GM15510 (cell line): ENCODE data around the gene MBLAC2.

ENCODE experiments used
- POLR2A ChIP-seq: IDR thresholded peaks from 3 replicates; pipeline ENCODE4 v1.6.1; 2011; ENCODE audit warnings: borderline replicate concordance; ENCODE audit not compliant: insufficient read length; ENCODE audit errors: extremely low read depth

The MBLAC2 gene

GRCh38 chr5:90477621-90478215 is 3.1 kb upstream of the MBLAC2 start:
- TF ChIP-seq POLR2A: no peak

- TF ChIP-seq POLR2A: no peak
These were observed 2.5 kb upstream of the MBLAC2 start for GRCh38 chr5:90477073-90477472.

GRCh38 chr5:90476391-90476790 is 1.8 kb upstream of the MBLAC2 start:
- TF ChIP-seq POLR2A: no peak

- no peak for TF ChIP-seq POLR2A
These were observed 937 bp upstream of the MBLAC2 start for GRCh38 chr5:90475436-90475980.

GRCh38 chr5:90473396-90474234 is 956 bp downstream of the MBLAC2 start:
- no peak for TF ChIP-seq POLR2A

- no peak for TF ChIP-seq POLR2A
These were observed 1.7 kb downstream of the MBLAC2 start for GRCh38 chr5:90472783-90473395.

- no peak for TF ChIP-seq POLR2A
These were observed 13.3 kb downstream of the MBLAC2 start for GRCh38 chr5:90461288-90461687.

- no peak for TF ChIP-seq POLR2A
These were observed 27.6 kb downstream of the MBLAC2 start for GRCh38 chr5:90446961-90447360.

GRCh38 chr5:90440644-90441043 is 33.9 kb downstream of the MBLAC2 start:
- no peak for TF ChIP-seq POLR2A

- TF ChIP-seq POLR2A: no peak
These were observed 36.5 kb downstream of the MBLAC2 start for GRCh38 chr5:90438100-90438499.

- TF ChIP-seq POLR2A: no peak
These were observed 36.9 kb downstream of the MBLAC2 start for GRCh38 chr5:90437663-90438062.

- no peak for TF ChIP-seq POLR2A
These were observed 40.4 kb downstream of the MBLAC2 start for GRCh38 chr5:90434116-90434714.

- no peak for TF ChIP-seq POLR2A
These were observed 50.3 kb downstream of the MBLAC2 start for GRCh38 chr5:90424245-90424644.

GRCh38 chr5:90421136-90421535 is 53.4 kb downstream of the MBLAC2 start:
- no peak for TF ChIP-seq POLR2A

- TF ChIP-seq POLR2A: no peak
These were observed 56.4 kb downstream of the MBLAC2 start for GRCh38 chr5:90418214-90418613.
